ENCODE measurements around the gene EEF1A2. TPM values are rescaled to one million over a fixed set of nuclear protein-coding genes. Genes with fewer than 3 reads are reported as not detected.

The EEF1A2 gene
- polyA plus RNA-seq, 2 of the 4 experiments (the other 2 are of a cell fraction), result 16.3 to 129 TPM

GRCh38 chr20:63456429-63457284, 42.2 kb downstream of the EEF1A2 start:
- no peak overlapping the region for H3K4me2 ChIP-seq
- 38% methylated on average over 23 of the region's 40 CpGs for WGBS (ENCODE audit: missing lambda C conversion rate)
- ChIA-PET CTCF (interaction anchor here (1.1 to 1.6 kb wide), 2 partner anchors 9 to 20 kb away, joined by 3 read pairs; no protein-coding TSS in a partner anchor), POLR2A (no interaction called here)
- ATAC-seq (peak in 1 of 2 experiments; percentile 2; a peak in 1 of 6 replicates), FAIRE-seq (no peak), DNase-seq (ENCODE audit: low read depth in 1 of 2, low spot score in 1 of 2) (no peak)
- no peak for TF ChIP-seq ELK1 (IDR thresholded peaks at IDR 0.05; ENCODE audit: low read depth, low read length)
- TF ChIP-seq CBX8 (IDR thresholded peaks at IDR 0.05), result no peak
- no peak for TF ChIP-seq HOXB13 (CRISPR knock-in tag; IDR thresholded peaks at IDR 0.05; ENCODE audit: low read depth)
- TF ChIP-seq KDM1A (IDR thresholded peaks at IDR 0.05; ENCODE audit: low read depth), result peak; percentile 21; the same call in 1 of the 2 replicates
- H3K27ac ChIP-seq, result no peak overlapping the region; a peak in 1 of 6 replicates
- no peaks in the 10 kb centered on the region for H3K9me3 ChIP-seq
- H3K4me1 ChIP-seq, result peaks cover 7% of the 10 kb centered on the region
- H3K4me3 ChIP-seq, result no peak overlapping the region

GRCh38 chr20:63455568-63455859, 43.4 kb downstream of the EEF1A2 start:
- no peaks in the 10 kb centered on the region for H3K9me3 ChIP-seq
- CTCF ChIA-PET, result no interaction called here
- POLR2A ChIA-PET, result no interaction called here
- ATAC-seq, result no peak
- H3K27ac ChIP-seq, result no peak overlapping the region
- FAIRE-seq, result no peak
- 40% methylated on average over 1 of the region's 10 CpGs for WGBS (ENCODE audit: missing lambda C conversion rate)
- DNase-seq (ENCODE audit: low read depth in 1 of 2, low spot score in 1 of 2), result no peak
- H3K4me3 ChIP-seq, result no peak overlapping the region
- no peak overlapping the region for H3K4me2 ChIP-seq
- peaks cover 7% of the 10 kb centered on the region for H3K4me1 ChIP-seq
- TF ChIP-seq TP53 (CRISPR knock-in tag; IDR thresholded peaks at IDR 0.05), result no peak
- no peak for TF ChIP-seq POLR2AphosphoS2 (conservative IDR thresholded peaks at IDR 0.05; ENCODE audit: low read length)
- no peak for TF ChIP-seq EP300 (IDR thresholded peaks at IDR 0.05)
- TF ChIP-seq RAD21 (conservative IDR thresholded peaks at IDR 0.05 in 1 of 2, IDR thresholded peaks at IDR 0.05 in 1 of 2), result no peak
- TF ChIP-seq CHD2 (IDR thresholded peaks at IDR 0.05; ENCODE audit: low read length, partially characterized antibody), result no peak
- TF ChIP-seq FOSL2 (IDR thresholded peaks at IDR 0.05), result no peak
- TF ChIP-seq FOSL2 (CRISPR knock-in tag; IDR thresholded peaks at IDR 0.05), result no peak
- no peak for TF ChIP-seq CBX8 (IDR thresholded peaks at IDR 0.05)
- no peak for TF ChIP-seq ZNF302 (CRISPR knock-in tag; IDR thresholded peaks at IDR 0.05)
- no peak for TF ChIP-seq E2F6 (IDR thresholded peaks at IDR 0.05; ENCODE audit: borderline replicate concordance, low read depth)
- no peak for TF ChIP-seq RARB (CRISPR knock-in tag; IDR thresholded peaks at IDR 0.05)
- TF ChIP-seq HOXA7 (CRISPR knock-in tag; IDR thresholded peaks at IDR 0.05), result no peak
- TF ChIP-seq CTCF (IDR thresholded peaks at IDR 0.05), result no peak
- TF ChIP-seq TFCP2L1 (CRISPR knock-in tag; IDR thresholded peaks at IDR 0.05), result no peak
- no peak for TF ChIP-seq HEYL (CRISPR knock-in tag; IDR thresholded peaks at IDR 0.05)
- TF ChIP-seq HOXB5 (CRISPR knock-in tag; IDR thresholded peaks at IDR 0.05), result no peak
- no peak for TF ChIP-seq SREBF2 (IDR thresholded peaks at IDR 0.05)
- no peak for TF ChIP-seq BHLHE40 (IDR thresholded peaks at IDR 0.05; ENCODE audit: low read depth, low read length)
- TF ChIP-seq REST (IDR thresholded peaks at IDR 0.05), result no peak
